ENCODE results near the gene MOCOS.
"Not testable (repeated sequence)": the region's sequence is repeated elsewhere in the genome, so short reads cannot be mapped to it uniquely, and the experiment has no call there.

Gene MOCOS

DNA sequence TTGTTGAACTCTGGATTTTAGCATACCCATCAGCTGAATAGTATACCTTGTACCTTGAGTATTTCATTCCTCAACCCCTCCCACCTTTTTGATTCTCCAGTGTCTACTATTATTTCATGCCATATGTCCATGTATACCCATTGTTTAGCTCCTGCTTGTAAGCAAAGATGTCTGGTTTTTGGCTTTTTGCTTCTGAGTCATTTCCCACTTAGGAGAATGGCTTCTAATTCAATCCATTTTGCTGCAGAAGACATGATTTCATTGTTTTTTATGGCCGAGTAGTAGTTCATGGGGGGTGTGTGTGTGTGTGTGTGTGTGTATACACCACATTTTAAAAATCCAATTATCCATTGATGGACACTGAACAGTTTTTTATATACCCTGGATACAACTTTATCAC, 24.3 kb upstream of the MOCOS start:
- Mint-ChIP-seq H3K4me3 (no peak overlapping the region), H3K4me1 (ENCODE audit: low read depth) (peaks cover 4% of the 10 kb centered on the region), H3K36me3 (ENCODE audit: low read depth) (peaks cover 53% of the 10 kb centered on the region), H3K27me3 (ENCODE audit: low read depth) (no peaks in the 10 kb centered on the region), H3K27ac (no peak overlapping the region), H3K9me3 (no peaks in the 10 kb centered on the region)
- no peak for DNase-seq (ENCODE audit: low spot score)

DNA sequence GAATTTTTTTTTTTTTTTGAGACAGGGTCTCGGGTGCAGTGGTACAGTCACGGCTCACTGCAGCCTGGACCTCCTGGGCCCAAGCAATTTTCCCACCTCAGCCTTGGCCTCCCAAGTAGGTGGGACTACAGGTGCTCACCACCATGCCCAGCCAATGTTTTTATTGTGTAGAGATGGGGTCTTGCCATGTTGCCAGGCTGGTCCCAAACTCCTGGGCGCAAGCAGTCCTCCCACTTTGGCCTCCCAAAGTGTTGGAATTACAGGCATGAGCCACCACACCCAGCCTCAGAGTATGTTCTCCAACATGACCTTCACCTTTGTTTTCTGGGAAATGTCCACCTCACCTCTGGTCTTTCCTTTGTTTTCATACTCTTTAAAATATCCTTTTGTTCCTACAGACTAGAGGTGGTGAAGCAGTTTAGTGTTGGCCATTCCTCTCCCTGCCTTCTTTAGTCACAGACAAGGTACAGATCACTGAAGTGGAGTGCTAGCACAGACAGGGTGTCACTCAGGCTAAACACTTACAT, 19.5 kb upstream of the MOCOS start:
- peaks cover 47% of the 10 kb centered on the region for H3K36me3 Mint-ChIP-seq (ENCODE audit: low read depth)
- H3K9me3 Mint-ChIP-seq: no peaks in the 10 kb centered on the region
- no peak overlapping the region for H3K27ac Mint-ChIP-seq

GRCh38 chr18:36168296-36168695, 19.0 kb upstream of the MOCOS start:
- not testable (repeated sequence) for H3K4me1 Mint-ChIP-seq (ENCODE audit: low read depth); H3K27me3 Mint-ChIP-seq (ENCODE audit: low read depth); H3K27ac Mint-ChIP-seq

More for the DNA sequence above, 19.5 kb upstream of the MOCOS start:
- Mint-ChIP-seq H3K4me3 (no peak overlapping the region), H3K4me1 (ENCODE audit: low read depth) (no peaks in the 10 kb centered on the region), H3K27me3 (ENCODE audit: low read depth) (no peaks in the 10 kb centered on the region)
- DNase-seq (ENCODE audit: low spot score): no peak

GRCh38 chr18:36169938-36170337, 17.4 kb upstream of the MOCOS start:
- Mint-ChIP-seq H3K36me3 (ENCODE audit: low read depth) (peaks cover 37% of the 10 kb centered on the region), H3K4me1 (ENCODE audit: low read depth) (no peaks in the 10 kb centered on the region), H3K27ac (no peak overlapping the region), H3K9me3 (no peaks in the 10 kb centered on the region), H3K4me3 (no peak overlapping the region), H3K27me3 (ENCODE audit: low read depth) (no peaks in the 10 kb centered on the region)
- DNase-seq (ENCODE audit: low spot score): no peak

More at GRCh38 chr18:36168296-36168695, 19.0 kb upstream of the MOCOS start:
- H3K9me3 Mint-ChIP-seq; DNase-seq (ENCODE audit: low spot score); H3K4me3 Mint-ChIP-seq: not testable (repeated sequence)
- H3K36me3 Mint-ChIP-seq (ENCODE audit: low read depth): peaks cover 45% of the 10 kb centered on the region

DNA sequence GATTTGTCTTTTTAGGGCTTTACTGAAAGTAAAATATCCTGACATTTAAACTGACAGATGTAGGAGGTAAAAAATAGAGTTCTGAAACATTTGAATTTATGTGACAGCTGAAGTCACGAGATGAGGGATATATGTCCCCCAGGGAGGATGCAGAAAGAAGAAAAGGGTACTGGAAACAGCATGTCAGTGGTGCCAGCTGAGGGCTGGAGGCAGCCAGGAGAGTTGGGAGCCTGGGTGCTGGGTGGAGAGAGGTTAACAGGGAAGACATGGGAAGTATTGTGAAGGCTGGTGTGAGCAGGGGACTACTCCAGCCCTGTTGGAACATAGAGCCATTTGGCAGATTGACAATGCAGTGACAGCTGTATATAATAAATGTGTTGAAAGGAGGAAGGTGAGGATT, 11.8 kb upstream of the MOCOS start:
- DNase-seq (ENCODE audit: low spot score): no peak
- no peaks in the 10 kb centered on the region for H3K9me3 Mint-ChIP-seq
- H3K27me3 Mint-ChIP-seq (ENCODE audit: low read depth): no peaks in the 10 kb centered on the region
- H3K27ac Mint-ChIP-seq: no peak overlapping the region
- H3K4me3 Mint-ChIP-seq: no peak overlapping the region
- H3K4me1 Mint-ChIP-seq (ENCODE audit: low read depth): peaks cover 12% of the 10 kb centered on the region
- H3K36me3 Mint-ChIP-seq (ENCODE audit: low read depth): peaks cover 27% of the 10 kb centered on the region

- Mint-ChIP-seq H3K4me3 (no peak overlapping the region), H3K9me3 (no peaks in the 10 kb centered on the region), H3K27me3 (ENCODE audit: low read depth) (no peaks in the 10 kb centered on the region), H3K36me3 (ENCODE audit: low read depth) (peaks cover 22% of the 10 kb centered on the region), H3K27ac (no peak overlapping the region), H3K4me1 (ENCODE audit: low read depth) (peaks cover 12% of the 10 kb centered on the region)
- no peak for DNase-seq (ENCODE audit: low spot score)
Observed at GRCh38 chr18:36176177-36176584, 11.1 kb upstream of the MOCOS start.

DNA sequence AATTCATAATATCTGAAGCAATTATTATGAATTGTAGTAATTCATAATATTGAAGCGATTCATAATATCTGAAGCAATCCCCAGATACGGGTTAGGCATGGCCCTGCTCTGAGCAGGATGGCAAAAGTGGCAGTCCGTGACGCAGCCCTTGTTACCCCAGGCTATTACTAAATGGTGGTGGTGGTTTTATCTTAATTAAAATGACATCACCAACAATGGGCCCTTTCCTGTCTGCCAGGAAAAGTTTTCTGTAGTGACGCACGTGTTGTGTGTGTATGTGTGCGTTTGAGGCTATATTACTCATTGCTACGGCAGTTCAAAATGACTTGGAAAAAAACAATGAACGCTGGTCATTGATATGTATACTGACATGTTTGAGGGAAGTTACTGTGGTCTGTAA, 10.6 kb upstream of the MOCOS start:
- peaks cover 22% of the 10 kb centered on the region for H3K36me3 Mint-ChIP-seq (ENCODE audit: low read depth)
- H3K4me1 Mint-ChIP-seq (ENCODE audit: low read depth): peaks cover 12% of the 10 kb centered on the region
- no peak overlapping the region for H3K27ac Mint-ChIP-seq
- DNase-seq (ENCODE audit: low spot score): no peak
- no peaks in the 10 kb centered on the region for H3K27me3 Mint-ChIP-seq (ENCODE audit: low read depth)
- H3K9me3 Mint-ChIP-seq: no peaks in the 10 kb centered on the region
- no peak overlapping the region for H3K4me3 Mint-ChIP-seq

GRCh38 chr18:36177913-36178312, 9.4 kb upstream of the MOCOS start:
- Mint-ChIP-seq H3K4me1 (ENCODE audit: low read depth) (peaks cover 12% of the 10 kb centered on the region), H3K27ac (no peak overlapping the region), H3K36me3 (ENCODE audit: low read depth) (peaks cover 20% of the 10 kb centered on the region), H3K4me3 (no peak overlapping the region), H3K9me3 (no peaks in the 10 kb centered on the region), H3K27me3 (ENCODE audit: low read depth) (no peaks in the 10 kb centered on the region)
- DNase-seq (ENCODE audit: low spot score): no peak

DNA sequence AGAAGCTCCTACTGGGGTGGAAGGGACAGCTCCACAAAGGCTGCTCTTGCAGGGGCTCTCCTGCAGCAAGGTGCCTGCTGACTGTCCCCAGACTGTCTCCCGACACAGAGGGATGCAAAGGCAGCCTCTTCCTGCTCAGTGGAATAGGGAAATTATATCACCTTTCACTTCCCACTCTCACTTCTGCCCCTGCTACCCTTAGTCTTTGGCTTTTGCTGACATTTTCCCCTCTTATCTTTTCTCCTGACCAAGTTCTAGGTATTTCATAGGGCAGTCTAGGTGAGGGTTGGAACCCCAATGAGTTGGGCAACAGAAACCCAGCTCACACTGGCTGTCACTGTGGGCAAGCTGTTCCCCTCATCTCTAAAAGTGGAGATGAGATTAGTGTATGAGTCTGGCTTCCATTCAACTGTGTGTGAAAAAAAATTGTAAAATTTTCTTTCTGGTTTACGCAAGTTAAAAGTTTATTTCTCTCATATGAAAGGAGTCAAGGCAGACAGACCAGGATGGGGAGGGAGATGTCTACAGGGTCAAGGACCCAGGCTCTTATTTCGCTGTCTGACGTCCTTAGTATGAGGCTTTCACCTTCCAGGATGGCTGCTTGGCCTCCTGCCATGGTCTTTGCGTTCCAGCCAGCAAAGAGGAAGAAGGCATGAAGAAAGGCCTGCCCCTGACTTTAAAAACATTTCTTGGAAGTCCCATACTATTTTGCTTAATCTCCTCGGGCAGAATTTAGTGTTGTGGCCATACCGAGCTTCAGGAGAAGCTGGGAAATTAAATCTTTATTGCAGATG, 7.5 kb upstream of the MOCOS start:
- peaks cover 12% of the 10 kb centered on the region for H3K4me1 Mint-ChIP-seq (ENCODE audit: low read depth)
- no peak overlapping the region for H3K4me3 Mint-ChIP-seq
- H3K27me3 Mint-ChIP-seq (ENCODE audit: low read depth): no peaks in the 10 kb centered on the region
- peaks cover 16% of the 10 kb centered on the region for H3K36me3 Mint-ChIP-seq (ENCODE audit: low read depth)
- H3K27ac Mint-ChIP-seq: no peak overlapping the region
- DNase-seq (ENCODE audit: low spot score): no peak
- H3K9me3 Mint-ChIP-seq: no peaks in the 10 kb centered on the region

- peaks cover 4% of the 10 kb centered on the region for H3K27me3 Mint-ChIP-seq (ENCODE audit: low read depth)
- peaks cover 5% of the 10 kb centered on the region for H3K4me1 Mint-ChIP-seq (ENCODE audit: low read depth)
- no peak overlapping the region for H3K4me3 Mint-ChIP-seq
- peaks cover 7% of the 10 kb centered on the region for H3K36me3 Mint-ChIP-seq (ENCODE audit: low read depth)
- H3K27ac Mint-ChIP-seq: no peak overlapping the region
- no peak for DNase-seq (ENCODE audit: low spot score)
- no peaks in the 10 kb centered on the region for H3K9me3 Mint-ChIP-seq
Observed at GRCh38 chr18:36181441-36181840, 5.9 kb upstream of the MOCOS start.

DNA sequence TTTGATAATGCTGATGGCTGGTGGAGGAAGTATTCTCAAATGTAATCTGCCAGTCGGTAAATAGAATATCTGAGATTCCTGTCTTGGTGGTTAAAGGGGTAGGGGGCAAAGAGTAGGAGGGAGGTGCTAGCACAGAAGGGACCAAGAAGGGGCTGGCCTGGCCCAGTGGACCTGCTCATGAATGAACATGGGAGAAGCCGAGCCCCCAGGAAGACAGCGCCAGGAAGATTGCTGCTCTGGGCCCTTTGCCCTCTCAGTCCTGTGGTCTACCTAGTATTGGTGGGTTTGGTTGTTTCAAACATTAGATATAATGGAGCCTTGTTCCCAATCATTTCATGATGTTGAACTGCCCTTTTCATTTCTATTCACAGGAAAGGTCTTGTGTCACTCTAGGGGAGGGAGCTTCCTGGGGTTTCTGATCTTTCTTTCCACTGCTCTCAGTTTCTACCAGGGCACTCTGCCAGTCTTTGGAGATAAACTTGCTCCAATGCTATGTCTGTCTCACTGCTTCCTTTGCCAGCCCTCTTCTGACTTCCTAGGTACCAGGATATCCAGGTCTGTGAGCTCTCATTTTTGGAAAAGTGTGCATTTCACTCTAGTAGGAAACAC, 5.3 kb upstream of the MOCOS start:
- Mint-ChIP-seq H3K27me3 (ENCODE audit: low read depth) (peaks cover 4% of the 10 kb centered on the region), H3K9me3 (no peaks in the 10 kb centered on the region), H3K4me1 (ENCODE audit: low read depth) (peaks cover 5% of the 10 kb centered on the region), H3K36me3 (ENCODE audit: low read depth) (peaks cover 4% of the 10 kb centered on the region), H3K4me3 (no peak overlapping the region), H3K27ac (no peak overlapping the region)
- no peak for DNase-seq (ENCODE audit: low spot score)

- Mint-ChIP-seq H3K9me3 (no peaks in the 10 kb centered on the region), H3K27me3 (ENCODE audit: low read depth) (peaks cover 5% of the 10 kb centered on the region), H3K4me3 (no peak overlapping the region)
Observed at GRCh38 chr18:36183033-36183432, 4.3 kb upstream of the MOCOS start.

DNA sequence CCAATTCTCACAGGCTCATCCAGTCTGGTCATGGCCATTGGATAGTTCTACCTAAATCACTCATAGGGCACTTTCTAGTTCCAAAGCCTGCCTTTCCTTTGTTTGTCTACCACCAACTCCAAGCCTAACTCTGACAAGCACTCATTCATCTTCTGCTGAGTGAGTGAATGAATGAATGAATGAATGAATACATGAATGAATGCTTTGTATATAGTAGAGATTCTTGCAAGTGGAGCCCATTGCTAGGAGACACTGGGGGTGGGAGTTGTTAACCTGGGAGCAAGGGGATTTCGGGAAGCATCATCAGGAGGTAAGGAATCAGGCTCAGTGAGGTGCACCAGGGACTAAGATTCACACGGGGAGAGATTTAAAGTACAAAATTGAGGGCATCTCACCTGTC, 3.3 kb upstream of the MOCOS start:
- Mint-ChIP-seq H3K4me3 (no peak overlapping the region), H3K4me1 (ENCODE audit: low read depth) (peaks cover 5% of the 10 kb centered on the region), H3K9me3 (no peaks in the 10 kb centered on the region), H3K27me3 (ENCODE audit: low read depth) (peaks cover 14% of the 10 kb centered on the region), H3K36me3 (ENCODE audit: low read depth) (no peaks in the 10 kb centered on the region), H3K27ac (no peak overlapping the region)
- DNase-seq (ENCODE audit: low spot score): no peak

More at GRCh38 chr18:36183033-36183432, 4.3 kb upstream of the MOCOS start:
- H3K27ac Mint-ChIP-seq: no peak overlapping the region
- H3K4me1 Mint-ChIP-seq (ENCODE audit: low read depth): peaks cover 5% of the 10 kb centered on the region
- peaks cover 1% of the 10 kb centered on the region for H3K36me3 Mint-ChIP-seq (ENCODE audit: low read depth)
- no peak for DNase-seq (ENCODE audit: low spot score)

- H3K27ac Mint-ChIP-seq: no peak overlapping the region
- H3K4me3 Mint-ChIP-seq: peak overlapping the region; percentile 38
- H3K4me1 Mint-ChIP-seq (ENCODE audit: low read depth): peaks cover under 1% of the 10 kb centered on the region
- no peaks in the 10 kb centered on the region for H3K9me3 Mint-ChIP-seq
- no peak for DNase-seq (ENCODE audit: low spot score)
- H3K27me3 Mint-ChIP-seq (ENCODE audit: low read depth): peaks cover 23% of the 10 kb centered on the region
- H3K36me3 Mint-ChIP-seq (ENCODE audit: low read depth): no peaks in the 10 kb centered on the region
Observed at GRCh38 chr18:36185157-36185556, 2.1 kb upstream of the MOCOS start.
